ENCODE measurements around the gene RGL1.

RGL1 gene

DNA sequence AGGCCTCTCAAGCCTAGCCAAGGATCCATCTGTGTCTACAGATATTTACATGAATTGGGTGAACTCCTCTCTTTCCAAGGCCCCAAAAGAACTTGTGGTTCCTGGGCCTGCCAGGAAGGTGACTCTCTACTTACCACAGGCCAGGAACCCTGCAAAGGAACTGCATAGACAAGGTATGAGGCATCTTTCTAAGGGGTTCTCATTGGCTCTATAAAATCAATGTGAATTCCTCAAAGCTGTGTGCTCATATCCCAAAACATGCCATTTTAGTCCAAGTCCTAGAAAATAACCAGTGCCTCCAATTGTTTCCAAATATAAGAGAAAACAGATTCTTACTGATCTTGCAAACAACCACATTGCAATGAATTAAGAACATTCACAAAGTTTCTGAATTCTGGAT, 39.9 kb upstream of the RGL1 start:
- Histone ChIP-seq H4K20me1 (ENCODE audit: insufficient read depth, low read length, poor library complexity, severe bottlenecking) (no peaks in the 10 kb centered on the region), H3K9ac (ENCODE audit: low read depth, low read length, poor library complexity, severe bottlenecking) (no peak overlapping the region), H3K4me2 (ENCODE audit: low read depth, low read length, poor library complexity, severe bottlenecking) (no peak overlapping the region), H3K79me2 (ENCODE audit: insufficient read depth, low read length) (no peaks in the 10 kb centered on the region), H3K4me3 (ENCODE audit: low read length, poor library complexity, severe bottlenecking) (no peak overlapping the region), H2AFZ (ENCODE audit: low read length) (no peak overlapping the region), H3K9me2 (replicated peaks; ENCODE audit: low read depth, low read length) (no peaks in the 10 kb centered on the region), H3K9me3 (ENCODE audit: insufficient read depth, low read depth, low read length) (peaks cover 11% of the 10 kb centered on the region; the same call in 1 of the 2 replicates), H3K36me3 (ENCODE audit: insufficient read depth, low read length) (no peaks in the 10 kb centered on the region), H3K27me3 (ENCODE audit: insufficient read depth, low read length, poor library complexity, severe bottlenecking) (no peaks in the 10 kb centered on the region), H3K4me1 (ENCODE audit: insufficient read depth, low read length, poor library complexity, severe bottlenecking) (no peaks in the 10 kb centered on the region), H3F3A (ENCODE audit: low read depth) (no peaks in the 10 kb centered on the region)
- no peak for TF ChIP-seq EZH2phosphoT487 (IDR thresholded peaks at IDR 0.05; ENCODE audit: borderline replicate concordance)
- TF ChIP-seq, protein P1, sequence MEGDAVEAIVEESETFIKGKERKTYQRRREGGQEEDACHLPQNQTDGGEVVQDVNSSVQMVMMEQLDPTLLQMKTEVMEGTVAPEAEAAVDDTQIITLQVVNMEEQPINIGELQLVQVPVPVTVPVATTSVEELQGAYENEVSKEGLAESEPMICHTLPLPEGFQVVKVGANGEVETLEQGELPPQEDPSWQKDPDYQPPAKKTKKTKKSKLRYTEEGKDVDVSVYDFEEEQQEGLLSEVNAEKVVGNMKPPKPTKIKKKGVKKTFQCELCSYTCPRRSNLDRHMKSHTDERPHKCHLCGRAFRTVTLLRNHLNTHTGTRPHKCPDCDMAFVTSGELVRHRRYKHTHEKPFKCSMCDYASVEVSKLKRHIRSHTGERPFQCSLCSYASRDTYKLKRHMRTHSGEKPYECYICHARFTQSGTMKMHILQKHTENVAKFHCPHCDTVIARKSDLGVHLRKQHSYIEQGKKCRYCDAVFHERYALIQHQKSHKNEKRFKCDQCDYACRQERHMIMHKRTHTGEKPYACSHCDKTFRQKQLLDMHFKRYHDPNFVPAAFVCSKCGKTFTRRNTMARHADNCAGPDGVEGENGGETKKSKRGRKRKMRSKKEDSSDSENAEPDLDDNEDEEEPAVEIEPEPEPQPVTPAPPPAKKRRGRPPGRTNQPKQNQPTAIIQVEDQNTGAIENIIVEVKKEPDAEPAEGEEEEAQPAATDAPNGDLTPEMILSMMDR (conservative IDR thresholded peaks at IDR 0.05; ENCODE audit: low read length) = no peak

DNA sequence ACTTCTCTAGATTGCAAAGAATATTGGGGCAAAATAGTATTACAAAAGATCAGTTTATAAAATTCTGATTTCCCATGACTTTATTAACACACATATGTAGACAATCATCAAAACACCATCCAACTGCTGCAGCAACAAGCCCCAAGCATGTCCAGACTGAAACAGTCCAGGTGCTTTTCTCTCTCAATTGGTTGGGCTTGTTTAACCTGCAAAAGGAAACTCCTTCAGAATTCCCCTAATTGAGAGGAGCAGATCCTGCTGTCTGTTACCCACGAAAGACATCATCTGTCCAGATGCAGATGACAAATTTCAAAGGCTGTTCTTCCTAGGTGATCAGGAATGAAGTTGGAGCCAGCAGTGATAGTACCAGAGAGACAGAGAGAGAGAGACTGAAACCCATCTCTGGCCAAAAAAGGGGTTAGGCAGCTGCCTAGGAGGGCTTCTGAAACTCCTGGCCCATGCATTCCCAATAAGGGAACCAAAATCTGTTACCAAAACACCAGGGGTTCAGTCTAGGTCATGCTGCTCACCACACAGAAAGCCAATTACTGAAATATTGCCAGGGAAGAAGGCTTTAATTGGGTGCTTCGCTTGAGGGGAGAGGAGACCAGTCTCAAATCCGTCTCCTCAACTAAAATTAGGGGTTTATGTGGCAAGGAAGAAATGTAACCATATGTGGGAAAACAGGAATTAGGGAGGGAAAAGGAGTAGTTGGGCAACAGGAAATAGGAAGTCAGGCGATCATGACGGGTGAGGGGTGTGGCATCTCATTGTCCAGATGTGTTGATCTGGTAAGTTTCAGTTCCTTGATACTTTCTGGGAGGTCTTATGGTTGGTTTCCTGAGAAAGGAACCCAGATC, 34.7 kb upstream of the RGL1 start:
- no peak overlapping the region for H3K4me2 ChIP-seq (ENCODE audit: low read depth, low read length, poor library complexity, severe bottlenecking)
- H4K20me1 ChIP-seq (ENCODE audit: insufficient read depth, low read length, poor library complexity, severe bottlenecking) = no peaks in the 10 kb centered on the region
- no peaks in the 10 kb centered on the region for H3F3A ChIP-seq (ENCODE audit: low read depth)
- H3K36me3 ChIP-seq (ENCODE audit: insufficient read depth, low read length) = no peaks in the 10 kb centered on the region
- no peak overlapping the region for H2AFZ ChIP-seq (ENCODE audit: low read length)
- H3K27me3 ChIP-seq (ENCODE audit: insufficient read depth, low read length, poor library complexity, severe bottlenecking) = no peaks in the 10 kb centered on the region
- H3K79me2 ChIP-seq (ENCODE audit: insufficient read depth, low read length) = no peaks in the 10 kb centered on the region
- TF ChIP-seq EZH2phosphoT487 (IDR thresholded peaks at IDR 0.05; ENCODE audit: borderline replicate concordance) = no peak
- TF ChIP-seq, protein P1 (conservative IDR thresholded peaks at IDR 0.05; ENCODE audit: low read length) = no peak
- H3K9me3 ChIP-seq (ENCODE audit: insufficient read depth, low read depth, low read length) = peaks cover 5% of the 10 kb centered on the region; the same call in 1 of the 2 replicates
- H3K9me2 ChIP-seq (replicated peaks; ENCODE audit: low read depth, low read length) = no peaks in the 10 kb centered on the region
- no peaks in the 10 kb centered on the region for H3K4me1 ChIP-seq (ENCODE audit: insufficient read depth, low read length, poor library complexity, severe bottlenecking)
- H3K9ac ChIP-seq (ENCODE audit: low read depth, low read length, poor library complexity, severe bottlenecking) = no peak overlapping the region
- no peak overlapping the region for H3K4me3 ChIP-seq (ENCODE audit: low read length, poor library complexity, severe bottlenecking)

DNA sequence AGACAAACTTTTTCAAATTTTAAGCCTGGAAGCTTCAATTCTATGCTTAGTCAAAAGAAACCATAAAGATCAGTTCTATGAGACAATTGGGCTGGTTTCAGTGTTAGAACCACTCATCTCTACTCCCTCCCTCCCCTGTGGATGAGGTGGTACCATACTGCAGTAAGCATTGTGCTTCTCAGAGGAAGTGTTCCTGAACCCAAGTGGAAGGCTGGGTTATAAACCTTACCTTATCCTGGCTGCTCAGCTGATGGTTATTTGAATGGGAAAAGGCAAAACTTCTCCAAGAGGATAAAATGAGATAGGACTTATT, 34.1 kb upstream of the RGL1 start:
- Histone ChIP-seq H3K9ac (ENCODE audit: low read depth, low read length, poor library complexity, severe bottlenecking) (no peak overlapping the region), H4K20me1 (ENCODE audit: insufficient read depth, low read length, poor library complexity, severe bottlenecking) (no peaks in the 10 kb centered on the region), H3K4me1 (ENCODE audit: insufficient read depth, low read length, poor library complexity, severe bottlenecking) (no peaks in the 10 kb centered on the region), H3K9me3 (ENCODE audit: insufficient read depth, low read depth, low read length) (peaks cover 5% of the 10 kb centered on the region; the same call in 1 of the 2 replicates), H2AFZ (ENCODE audit: low read length) (no peak overlapping the region), H3K4me3 (ENCODE audit: low read length, poor library complexity, severe bottlenecking) (no peak overlapping the region), H3K27me3 (ENCODE audit: insufficient read depth, low read length, poor library complexity, severe bottlenecking) (no peaks in the 10 kb centered on the region), H3K9me2 (replicated peaks; ENCODE audit: low read depth, low read length) (no peaks in the 10 kb centered on the region), H3K4me2 (ENCODE audit: low read depth, low read length, poor library complexity, severe bottlenecking) (no peak overlapping the region), H3K36me3 (ENCODE audit: insufficient read depth, low read length) (no peaks in the 10 kb centered on the region), H3F3A (ENCODE audit: low read depth) (no peaks in the 10 kb centered on the region), H3K79me2 (ENCODE audit: insufficient read depth, low read length) (no peaks in the 10 kb centered on the region)
- TF ChIP-seq EZH2phosphoT487 (IDR thresholded peaks at IDR 0.05; ENCODE audit: borderline replicate concordance) = no peak
- TF ChIP-seq, protein P1 (conservative IDR thresholded peaks at IDR 0.05; ENCODE audit: low read length) = no peak
